Neural cell (in vitro differentiated cells): ENCODE data around the gene TSSK3. TPM values are rescaled to one million over a fixed set of nuclear protein-coding genes. Genes with fewer than 3 reads are reported as not detected.
"Not testable (repeated sequence)": the region's sequence is repeated elsewhere in the genome, so short reads cannot be mapped to it uniquely, and the experiment has no call there.

ENCODE experiments used
- H2AFZ ChIP-seq: fragments of 200-600, 300-800 bp; sonication (generic), shearing (Covaris generic); 2 replicates; pipeline ENCODE4 v1.6.0; 2014; ENCODE audit warnings: low read depth, mild to moderate bottlenecking, antibody characterized with exemption, low read length, moderate library complexity
- H3F3A ChIP-seq: fragments of 200-600 bp; shearing (Covaris generic); 2 replicates; pipeline ENCODE4 v1.6.1; 2016; ENCODE audit warnings: mild to moderate bottlenecking, moderate library complexity, mixed read lengths, antibody characterized with exemption, low read length; ENCODE audit not compliant: insufficient read depth, poor library complexity, severe bottlenecking
- H3K27ac ChIP-seq: fragments of 200-600, 300-800 bp; sonication (generic), shearing (Covaris generic); 2 replicates; pipeline ENCODE4 v1.5.1; 2014; ENCODE audit warnings: mild to moderate bottlenecking, low read length, moderate library complexity
- H3K27me3 ChIP-seq: fragments of 300-800, 200-600 bp; sonication (generic), shearing (Covaris generic); 2 replicates; pipeline ENCODE4 v1.6.0; 2014; ENCODE audit warnings: mild to moderate bottlenecking, low read depth, low read length, moderate library complexity; ENCODE audit not compliant: insufficient read depth
- H3K36me3 ChIP-seq: fragments of 300-800, 200-600 bp; sonication (generic), shearing (Covaris generic); 2 replicates; pipeline ENCODE4 v1.5.1; 2014; ENCODE audit warnings: mild to moderate bottlenecking, antibody characterized with exemption, low read length, moderate library complexity; ENCODE audit not compliant: insufficient read depth
- H3K4me2 ChIP-seq: fragments of 300-800, 200-600 bp; sonication (generic), shearing (Covaris generic); 2 replicates; pipeline ENCODE4 v1.6.0; 2014; ENCODE audit warnings: mild to moderate bottlenecking, low read length
- H3K4me3 ChIP-seq: fragments of 300-800, 200-600 bp; sonication (generic), shearing (Covaris generic); 2 replicates; pipeline ENCODE4 v1.5.1; 2014; ENCODE audit warnings: mild to moderate bottlenecking, low read length, moderate library complexity
- H3K79me2 ChIP-seq: fragments of 200-600 bp; shearing (Covaris generic); replicated peaks from 2 replicates; pipeline ENCODE4 v1.6.0; 2014; ENCODE audit warnings: mild to moderate bottlenecking, low read length, moderate library complexity; ENCODE audit not compliant: insufficient read depth
- H3K9ac ChIP-seq: fragments of 300-800, 200-600 bp; sonication (generic), shearing (Covaris generic); 2 replicates; pipeline ENCODE4 v1.6.1; 2016; ENCODE audit warnings: mild to moderate bottlenecking, low read length, mixed read lengths
- H3K9me2 ChIP-seq: fragments of 200-600 bp; shearing (Covaris generic); 2 replicates; pipeline ENCODE4 v1.6.1; 2016; ENCODE audit warnings: mild to moderate bottlenecking, low read length, mixed read lengths; ENCODE audit not compliant: insufficient read depth
- H3K9me3 ChIP-seq: fragments of 200-600, 300-800 bp; sonication (generic), shearing (Covaris generic); 2 replicates; pipeline ENCODE4 v1.6.1; 2016; ENCODE audit warnings: mild to moderate bottlenecking, mixed run types, low read length, moderate library complexity, mixed read lengths
- H4K20me1 ChIP-seq: fragments of 200-600 bp; shearing (Covaris generic); 2 replicates; pipeline ENCODE4 v1.6.1; 2016; ENCODE audit warnings: mild to moderate bottlenecking, mixed run types; ENCODE audit not compliant: insufficient read depth
- CTCF ChIP-seq: fragments of 450-650 bp; IDR thresholded peaks from 2 replicates; pipeline ENCODE4 v1.5.1; 2014; ENCODE audit warnings: antibody characterized with exemption, mild to moderate bottlenecking, moderate library complexity; ENCODE audit not compliant: poor library complexity, severe bottlenecking
- EP300 ChIP-seq: fragments of 450-650 bp; conservative IDR thresholded peaks from 2 replicates; pipeline ENCODE4 v1.6.1; 2014; ENCODE audit warnings: antibody characterized with exemption, mild to moderate bottlenecking, moderate library complexity; ENCODE audit not compliant: poor library complexity, severe bottlenecking
- EZH2 ChIP-seq: fragments of 200-600, 300-800 bp; shearing (Covaris generic), sonication (generic); IDR thresholded peaks from 2 replicates; pipeline ENCODE4 v1.6.1; 2014; ENCODE audit warnings: antibody characterized with exemption, low read length, borderline replicate concordance, mild to moderate bottlenecking; ENCODE audit not compliant: insufficient read depth, poor library complexity, severe bottlenecking
- MXI1 ChIP-seq: fragments of 450-650 bp; conservative IDR thresholded peaks from 2 replicates; pipeline ENCODE4 v1.6.1; 2014; ENCODE audit warnings: antibody characterized with exemption, mild to moderate bottlenecking; ENCODE audit not compliant: poor library complexity, severe bottlenecking
- POLR2AphosphoS5 ChIP-seq: IDR thresholded peaks from 2 replicates; pipeline ENCODE4 v1.6.1; 2012
- RAD21 ChIP-seq: fragments of 450-650 bp; conservative IDR thresholded peaks from 2 replicates; pipeline ENCODE4 v1.6.1; 2014; ENCODE audit warnings: antibody characterized with exemption, mild to moderate bottlenecking, moderate library complexity
- SMC3 ChIP-seq: fragments of 450-650 bp; conservative IDR thresholded peaks from 2 replicates; pipeline ENCODE4 v1.6.1; 2014; ENCODE audit warnings: antibody characterized with exemption, mild to moderate bottlenecking, moderate library complexity; ENCODE audit not compliant: poor library complexity
- TAF1 ChIP-seq: IDR thresholded peaks from 2 replicates; pipeline ENCODE4 v1.6.1; 2012; ENCODE audit warnings: low read depth
- polyA plus RNA-seq: library from polyadenylated mRNA; depleted of rRNA; stranded (reverse); fragments of >200 nt; gene quantifications from 2 replicates; pipeline ENCODE4 v1.2.3, GENCODE V29; 2014
- TF ChIP-seq, protein P1 (sequence below): IDR thresholded peaks from 2 replicates; pipeline ENCODE4 v1.6.1; 2012; ENCODE audit warnings: borderline replicate concordance

Gene TSSK3
- polyA plus RNA-seq, 1 donor from 2014 or later: not detected

GRCh38 chr1:32394890-32395432, 32.6 kb downstream of the TSSK3 start:
- H3K79me2 ChIP-seq: peaks cover 54% of the 10 kb centered on the region
- no peaks in the 10 kb centered on the region for H4K20me1 ChIP-seq
- no peak for TF ChIP-seq EZH2
- TF ChIP-seq EP300: peak; percentile 11
- TF ChIP-seq, protein P1, sequence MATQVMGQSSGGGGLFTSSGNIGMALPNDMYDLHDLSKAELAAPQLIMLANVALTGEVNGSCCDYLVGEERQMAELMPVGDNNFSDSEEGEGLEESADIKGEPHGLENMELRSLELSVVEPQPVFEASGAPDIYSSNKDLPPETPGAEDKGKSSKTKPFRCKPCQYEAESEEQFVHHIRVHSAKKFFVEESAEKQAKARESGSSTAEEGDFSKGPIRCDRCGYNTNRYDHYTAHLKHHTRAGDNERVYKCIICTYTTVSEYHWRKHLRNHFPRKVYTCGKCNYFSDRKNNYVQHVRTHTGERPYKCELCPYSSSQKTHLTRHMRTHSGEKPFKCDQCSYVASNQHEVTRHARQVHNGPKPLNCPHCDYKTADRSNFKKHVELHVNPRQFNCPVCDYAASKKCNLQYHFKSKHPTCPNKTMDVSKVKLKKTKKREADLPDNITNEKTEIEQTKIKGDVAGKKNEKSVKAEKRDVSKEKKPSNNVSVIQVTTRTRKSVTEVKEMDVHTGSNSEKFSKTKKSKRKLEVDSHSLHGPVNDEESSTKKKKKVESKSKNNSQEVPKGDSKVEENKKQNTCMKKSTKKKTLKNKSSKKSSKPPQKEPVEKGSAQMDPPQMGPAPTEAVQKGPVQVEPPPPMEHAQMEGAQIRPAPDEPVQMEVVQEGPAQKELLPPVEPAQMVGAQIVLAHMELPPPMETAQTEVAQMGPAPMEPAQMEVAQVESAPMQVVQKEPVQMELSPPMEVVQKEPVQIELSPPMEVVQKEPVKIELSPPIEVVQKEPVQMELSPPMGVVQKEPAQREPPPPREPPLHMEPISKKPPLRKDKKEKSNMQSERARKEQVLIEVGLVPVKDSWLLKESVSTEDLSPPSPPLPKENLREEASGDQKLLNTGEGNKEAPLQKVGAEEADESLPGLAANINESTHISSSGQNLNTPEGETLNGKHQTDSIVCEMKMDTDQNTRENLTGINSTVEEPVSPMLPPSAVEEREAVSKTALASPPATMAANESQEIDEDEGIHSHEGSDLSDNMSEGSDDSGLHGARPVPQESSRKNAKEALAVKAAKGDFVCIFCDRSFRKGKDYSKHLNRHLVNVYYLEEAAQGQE: peak; percentile 94
- TF ChIP-seq RAD21: no peak
- no peak for TF ChIP-seq POLR2AphosphoS5
- no peak for TF ChIP-seq TAF1
- TF ChIP-seq SMC3: no peak
- TF ChIP-seq CTCF: no peak
- peak; percentile 70 for TF ChIP-seq MXI1
- H3K9ac ChIP-seq: peak overlapping the region; percentile 98
- peak overlapping the region; percentile 81 for H3K4me3 ChIP-seq
- H3K36me3 ChIP-seq: peaks cover 4% of the 10 kb centered on the region
- peaks cover 4% of the 10 kb centered on the region for H3F3A ChIP-seq
- no peaks in the 10 kb centered on the region for H3K27me3 ChIP-seq
- H3K9me3 ChIP-seq: no peaks in the 10 kb centered on the region
- H3K27ac ChIP-seq: peak overlapping the region; percentile 99
- H3K9me2 ChIP-seq: no peaks in the 10 kb centered on the region
- H2AFZ ChIP-seq: peak overlapping the region; percentile 71
- H3K4me2 ChIP-seq: peak overlapping the region; percentile 86

DNA sequence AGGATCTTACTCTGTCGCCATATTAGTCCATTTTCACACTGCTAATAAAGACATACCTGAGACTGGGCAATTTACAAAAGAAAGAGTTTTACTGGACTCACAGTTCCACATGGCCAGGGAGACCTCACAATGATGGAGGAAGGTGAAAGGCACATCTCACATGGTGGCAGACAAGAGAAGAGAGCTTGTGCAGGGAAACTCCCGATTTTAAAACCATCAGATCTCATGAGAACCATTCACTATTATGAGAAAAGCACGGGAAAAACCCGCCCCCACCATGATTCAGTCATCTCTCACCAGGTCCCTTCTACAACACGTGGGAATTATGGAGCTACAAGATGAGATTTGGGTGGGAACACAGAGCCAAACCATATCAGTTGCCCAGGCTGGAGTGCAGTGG, 34.2 kb downstream of the TSSK3 start:
- not testable (repeated sequence) for H3K9me3 ChIP-seq, H3K36me3 ChIP-seq, H3K27me3 ChIP-seq, H4K20me1 ChIP-seq, H3F3A ChIP-seq, H3K4me3 ChIP-seq, H3K4me2 ChIP-seq, H3K9ac ChIP-seq, H3K27ac ChIP-seq, H2AFZ ChIP-seq, H3K9me2 ChIP-seq
- H3K79me2 ChIP-seq: peaks cover 39% of the 10 kb centered on the region

DNA sequence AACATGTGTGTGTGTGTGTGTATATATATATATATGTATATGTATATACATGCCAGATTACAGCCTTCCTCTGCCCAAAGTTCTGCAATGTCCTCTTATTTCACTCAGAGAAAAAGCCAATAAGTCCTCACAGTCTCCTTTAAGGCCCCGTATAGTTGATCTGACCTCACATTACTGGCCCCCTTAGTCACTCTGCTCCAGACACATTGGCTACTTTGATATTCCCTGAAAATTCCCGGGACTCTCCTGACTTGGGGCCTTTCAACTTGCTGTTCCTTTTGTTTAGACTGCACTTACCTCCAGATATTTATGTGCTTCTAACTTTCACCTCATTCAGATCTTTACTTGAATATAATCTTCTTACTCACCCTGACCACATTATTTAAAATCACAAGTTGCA, 36.1 kb downstream of the TSSK3 start:
- H2AFZ ChIP-seq: no peak overlapping the region
- no peaks in the 10 kb centered on the region for H3K27me3 ChIP-seq
- TF ChIP-seq EP300 (no peak), RAD21 (no peak), TAF1 (no peak), SMC3 (no peak), EZH2 (no peak), MXI1 (no peak), CTCF (no peak)
- TF ChIP-seq, protein P1: no peak

More for the DNA sequence above, 36.1 kb downstream of the TSSK3 start:
- Histone ChIP-seq H3K79me2 (peaks cover 22% of the 10 kb centered on the region), H3K9me2 (no peaks in the 10 kb centered on the region), H3K4me2 (no peak overlapping the region), H3K36me3 (no peaks in the 10 kb centered on the region), H3K9me3 (no peaks in the 10 kb centered on the region), H4K20me1 (no peaks in the 10 kb centered on the region), H3K9ac (no peak overlapping the region), H3K4me3 (no peak overlapping the region), H3K27ac (no peak overlapping the region), H3F3A (peaks cover 4% of the 10 kb centered on the region)
